Measurements from ENCODE around the gene RNF166. TPM values are rescaled to one million over a fixed set of nuclear protein-coding genes. Genes with fewer than 3 reads are reported as not detected.

The RNF166 gene
- polyA plus RNA-seq, 1 donor from 2014 or later: 34.4 TPM

DNA sequence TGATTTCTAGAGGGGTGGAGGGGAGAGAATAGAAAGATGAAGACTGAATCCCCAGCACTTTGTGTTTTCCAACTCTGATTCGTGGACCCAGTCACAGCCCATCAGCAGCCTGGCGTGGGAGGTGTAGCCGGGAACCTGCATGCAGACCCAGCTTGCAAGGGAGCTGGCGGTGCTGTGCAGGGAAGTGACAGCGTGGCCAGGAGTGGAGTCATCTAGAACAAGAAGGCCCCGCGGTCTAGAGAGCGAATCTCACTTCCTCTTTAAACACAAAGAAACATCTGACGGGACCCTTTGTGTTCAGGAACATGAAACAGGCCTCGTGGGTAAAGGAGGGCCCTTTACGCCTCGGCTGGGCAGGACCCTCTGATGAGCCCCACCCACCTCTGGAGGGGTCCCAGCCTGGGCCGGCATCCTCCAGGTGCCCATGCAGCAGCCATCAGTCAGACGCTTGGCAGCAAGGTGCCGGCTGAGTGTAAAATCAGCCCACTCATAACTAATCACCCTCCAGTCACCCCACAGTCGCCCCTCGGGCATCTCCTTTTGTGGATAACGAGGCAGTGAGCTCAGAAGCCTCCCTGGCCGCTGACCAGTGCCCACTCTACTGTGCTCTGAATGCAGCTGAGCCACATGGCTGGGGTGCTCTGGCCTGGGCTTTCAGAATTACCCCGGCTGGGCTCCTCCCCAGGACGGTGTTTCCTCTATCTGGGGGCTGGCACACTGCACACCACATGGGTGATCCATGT lies 24.3 kb downstream of the RNF166 start:
- Histone ChIP-seq H3K9ac (ENCODE audit: low read length) (no peak overlapping the region), H3K4me3 (ENCODE audit: low read length) (no peak overlapping the region), H2AFZ (ENCODE audit: low read depth, low read length) (no peak overlapping the region), H3F3A (ENCODE audit: insufficient read depth, low read length, poor library complexity, severe bottlenecking) (no peaks in the 10 kb centered on the region), H4K20me1 (ENCODE audit: insufficient read depth) (no peaks in the 10 kb centered on the region), H3K9me3 (ENCODE audit: low read length) (no peaks in the 10 kb centered on the region), H3K4me2 (ENCODE audit: low read length) (no peak overlapping the region), H3K79me2 (replicated peaks; ENCODE audit: insufficient read depth, low read length) (no peaks in the 10 kb centered on the region), H3K27ac (ENCODE audit: low read length) (no peak overlapping the region), H3K27me3 (ENCODE audit: insufficient read depth, low read depth, low read length) (peaks cover 27% of the 10 kb centered on the region), H3K36me3 (ENCODE audit: insufficient read depth, low read length) (no peaks in the 10 kb centered on the region), H3K9me2 (ENCODE audit: insufficient read depth, low read length) (no peaks in the 10 kb centered on the region)
- TF ChIP-seq RAD21 (conservative IDR thresholded peaks at IDR 0.05) (no peak), TAF1 (IDR thresholded peaks at IDR 0.05; ENCODE audit: low read depth) (no peak), MXI1 (conservative IDR thresholded peaks at IDR 0.05; ENCODE audit: poor library complexity, severe bottlenecking) (no peak), EP300 (conservative IDR thresholded peaks at IDR 0.05; ENCODE audit: poor library complexity, severe bottlenecking) (no peak), SMC3 (conservative IDR thresholded peaks at IDR 0.05; ENCODE audit: poor library complexity) (no peak), POLR2AphosphoS5 (IDR thresholded peaks at IDR 0.05) (no peak)
- TF ChIP-seq, protein P1, sequence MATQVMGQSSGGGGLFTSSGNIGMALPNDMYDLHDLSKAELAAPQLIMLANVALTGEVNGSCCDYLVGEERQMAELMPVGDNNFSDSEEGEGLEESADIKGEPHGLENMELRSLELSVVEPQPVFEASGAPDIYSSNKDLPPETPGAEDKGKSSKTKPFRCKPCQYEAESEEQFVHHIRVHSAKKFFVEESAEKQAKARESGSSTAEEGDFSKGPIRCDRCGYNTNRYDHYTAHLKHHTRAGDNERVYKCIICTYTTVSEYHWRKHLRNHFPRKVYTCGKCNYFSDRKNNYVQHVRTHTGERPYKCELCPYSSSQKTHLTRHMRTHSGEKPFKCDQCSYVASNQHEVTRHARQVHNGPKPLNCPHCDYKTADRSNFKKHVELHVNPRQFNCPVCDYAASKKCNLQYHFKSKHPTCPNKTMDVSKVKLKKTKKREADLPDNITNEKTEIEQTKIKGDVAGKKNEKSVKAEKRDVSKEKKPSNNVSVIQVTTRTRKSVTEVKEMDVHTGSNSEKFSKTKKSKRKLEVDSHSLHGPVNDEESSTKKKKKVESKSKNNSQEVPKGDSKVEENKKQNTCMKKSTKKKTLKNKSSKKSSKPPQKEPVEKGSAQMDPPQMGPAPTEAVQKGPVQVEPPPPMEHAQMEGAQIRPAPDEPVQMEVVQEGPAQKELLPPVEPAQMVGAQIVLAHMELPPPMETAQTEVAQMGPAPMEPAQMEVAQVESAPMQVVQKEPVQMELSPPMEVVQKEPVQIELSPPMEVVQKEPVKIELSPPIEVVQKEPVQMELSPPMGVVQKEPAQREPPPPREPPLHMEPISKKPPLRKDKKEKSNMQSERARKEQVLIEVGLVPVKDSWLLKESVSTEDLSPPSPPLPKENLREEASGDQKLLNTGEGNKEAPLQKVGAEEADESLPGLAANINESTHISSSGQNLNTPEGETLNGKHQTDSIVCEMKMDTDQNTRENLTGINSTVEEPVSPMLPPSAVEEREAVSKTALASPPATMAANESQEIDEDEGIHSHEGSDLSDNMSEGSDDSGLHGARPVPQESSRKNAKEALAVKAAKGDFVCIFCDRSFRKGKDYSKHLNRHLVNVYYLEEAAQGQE (IDR thresholded peaks at IDR 0.05; ENCODE audit: borderline replicate concordance): no peak
- TF ChIP-seq, protein P2, sequence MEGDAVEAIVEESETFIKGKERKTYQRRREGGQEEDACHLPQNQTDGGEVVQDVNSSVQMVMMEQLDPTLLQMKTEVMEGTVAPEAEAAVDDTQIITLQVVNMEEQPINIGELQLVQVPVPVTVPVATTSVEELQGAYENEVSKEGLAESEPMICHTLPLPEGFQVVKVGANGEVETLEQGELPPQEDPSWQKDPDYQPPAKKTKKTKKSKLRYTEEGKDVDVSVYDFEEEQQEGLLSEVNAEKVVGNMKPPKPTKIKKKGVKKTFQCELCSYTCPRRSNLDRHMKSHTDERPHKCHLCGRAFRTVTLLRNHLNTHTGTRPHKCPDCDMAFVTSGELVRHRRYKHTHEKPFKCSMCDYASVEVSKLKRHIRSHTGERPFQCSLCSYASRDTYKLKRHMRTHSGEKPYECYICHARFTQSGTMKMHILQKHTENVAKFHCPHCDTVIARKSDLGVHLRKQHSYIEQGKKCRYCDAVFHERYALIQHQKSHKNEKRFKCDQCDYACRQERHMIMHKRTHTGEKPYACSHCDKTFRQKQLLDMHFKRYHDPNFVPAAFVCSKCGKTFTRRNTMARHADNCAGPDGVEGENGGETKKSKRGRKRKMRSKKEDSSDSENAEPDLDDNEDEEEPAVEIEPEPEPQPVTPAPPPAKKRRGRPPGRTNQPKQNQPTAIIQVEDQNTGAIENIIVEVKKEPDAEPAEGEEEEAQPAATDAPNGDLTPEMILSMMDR (IDR thresholded peaks at IDR 0.05; ENCODE audit: poor library complexity, severe bottlenecking): no peak

DNA sequence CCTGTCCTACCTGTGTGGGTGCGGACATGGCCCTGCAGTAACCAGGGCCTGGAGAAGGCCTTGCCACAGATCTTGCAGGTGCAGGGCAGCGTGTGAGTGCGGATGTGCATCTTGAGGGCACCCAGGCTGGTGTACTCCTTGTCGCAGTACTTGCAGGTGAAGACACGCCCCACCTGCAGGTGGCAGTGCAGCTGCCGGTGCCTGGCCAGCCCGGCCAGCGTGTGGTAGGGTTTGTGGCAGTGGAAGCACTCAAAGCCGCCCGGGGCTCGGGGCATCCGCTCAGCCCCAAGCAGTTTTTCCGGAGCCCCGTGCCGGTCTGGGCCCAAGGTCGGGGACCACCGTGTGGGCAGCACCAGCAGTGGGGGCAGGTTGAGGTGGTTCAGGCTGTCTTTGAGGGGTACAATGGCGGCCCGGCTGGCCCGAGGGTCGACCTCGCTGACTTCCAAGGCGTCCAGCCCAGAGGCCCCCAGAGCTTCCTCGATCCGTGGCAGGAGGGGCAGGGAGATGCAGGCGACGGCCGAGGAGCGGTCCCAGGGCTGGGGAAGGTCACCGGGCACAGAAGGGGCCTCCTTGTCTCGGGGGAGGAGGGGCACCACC lies 25.0 kb downstream of the RNF166 start:
- Histone ChIP-seq H3K9me3 (ENCODE audit: low read length) (no peaks in the 10 kb centered on the region), H3F3A (ENCODE audit: insufficient read depth, low read length, poor library complexity, severe bottlenecking) (no peaks in the 10 kb centered on the region), H3K27me3 (ENCODE audit: insufficient read depth, low read depth, low read length) (peaks cover 20% of the 10 kb centered on the region), H3K9ac (ENCODE audit: low read length) (no peak overlapping the region), H3K4me3 (ENCODE audit: low read length) (no peak overlapping the region), H2AFZ (ENCODE audit: low read depth, low read length) (no peak overlapping the region), H4K20me1 (ENCODE audit: insufficient read depth) (no peaks in the 10 kb centered on the region), H3K27ac (ENCODE audit: low read length) (no peak overlapping the region), H3K36me3 (ENCODE audit: insufficient read depth, low read length) (no peaks in the 10 kb centered on the region), H3K9me2 (ENCODE audit: insufficient read depth, low read length) (no peaks in the 10 kb centered on the region), H3K79me2 (replicated peaks; ENCODE audit: insufficient read depth, low read length) (no peaks in the 10 kb centered on the region), H3K4me2 (ENCODE audit: low read length) (no peak overlapping the region)
- TF ChIP-seq EP300 (conservative IDR thresholded peaks at IDR 0.05; ENCODE audit: poor library complexity, severe bottlenecking): no peak
- TF ChIP-seq, protein P2 (IDR thresholded peaks at IDR 0.05; ENCODE audit: poor library complexity, severe bottlenecking): peak; percentile 19
- no peak for TF ChIP-seq MXI1 (conservative IDR thresholded peaks at IDR 0.05; ENCODE audit: poor library complexity, severe bottlenecking)
- TF ChIP-seq POLR2AphosphoS5 (IDR thresholded peaks at IDR 0.05): no peak
- TF ChIP-seq, protein P1 (IDR thresholded peaks at IDR 0.05; ENCODE audit: borderline replicate concordance): no peak
- no peak for TF ChIP-seq EZH2 (IDR thresholded peaks at IDR 0.05; ENCODE audit: borderline replicate concordance, insufficient read depth, low read length, poor library complexity, severe bottlenecking)
- TF ChIP-seq SMC3 (conservative IDR thresholded peaks at IDR 0.05; ENCODE audit: poor library complexity): no peak
- TF ChIP-seq TAF1 (IDR thresholded peaks at IDR 0.05; ENCODE audit: low read depth): no peak
- TF ChIP-seq RAD21 (conservative IDR thresholded peaks at IDR 0.05): no peak

Measured in neural cell (in vitro differentiated cells).